HEK293 (cell line): ENCODE data around the gene SEMA4D.

Experiments used
- FEZF1 ChIP-seq: fragments of 450-650 bp; formaldehyde crosslinking; IDR thresholded peaks from 2 replicates; pipeline ENCODE4 v1.5.1; 2016; ENCODE audit warnings: missing biosample characterization, missing genetic modification characterization
- ZNF660 ChIP-seq: fragments of 450-650 bp; IDR thresholded peaks from 2 replicates; pipeline ENCODE4 v1.5.1; 2018; ENCODE audit warnings: missing biosample characterization, mild to moderate bottlenecking, missing genetic modification characterization
- ZNF747 ChIP-seq: fragments of 450-650 bp; formaldehyde crosslinking; IDR thresholded peaks from 2 replicates; pipeline ENCODE4 v1.5.1; 2016; ENCODE audit warnings: missing biosample characterization, missing genetic modification characterization
- ZNF776 ChIP-seq: fragments of 450-650 bp; formaldehyde crosslinking; IDR thresholded peaks from 2 replicates; pipeline ENCODE4 v1.5.0; 2017; ENCODE audit warnings: missing biosample characterization, missing genetic modification characterization, borderline replicate concordance
- TF ChIP-seq, protein P1 (sequence below): fragments of 450-650 bp; formaldehyde crosslinking; IDR thresholded peaks from 2 replicates; pipeline ENCODE4 v1.5.1; 2016; ENCODE audit warnings: missing biosample characterization, missing genetic modification characterization, low read depth
- TF ChIP-seq, protein P2 (sequence below): fragments of 450-650 bp; formaldehyde crosslinking; IDR thresholded peaks from 2 replicates; pipeline ENCODE4 v1.5.1; 2016; ENCODE audit warnings: missing biosample characterization, missing genetic modification characterization

DNA sequence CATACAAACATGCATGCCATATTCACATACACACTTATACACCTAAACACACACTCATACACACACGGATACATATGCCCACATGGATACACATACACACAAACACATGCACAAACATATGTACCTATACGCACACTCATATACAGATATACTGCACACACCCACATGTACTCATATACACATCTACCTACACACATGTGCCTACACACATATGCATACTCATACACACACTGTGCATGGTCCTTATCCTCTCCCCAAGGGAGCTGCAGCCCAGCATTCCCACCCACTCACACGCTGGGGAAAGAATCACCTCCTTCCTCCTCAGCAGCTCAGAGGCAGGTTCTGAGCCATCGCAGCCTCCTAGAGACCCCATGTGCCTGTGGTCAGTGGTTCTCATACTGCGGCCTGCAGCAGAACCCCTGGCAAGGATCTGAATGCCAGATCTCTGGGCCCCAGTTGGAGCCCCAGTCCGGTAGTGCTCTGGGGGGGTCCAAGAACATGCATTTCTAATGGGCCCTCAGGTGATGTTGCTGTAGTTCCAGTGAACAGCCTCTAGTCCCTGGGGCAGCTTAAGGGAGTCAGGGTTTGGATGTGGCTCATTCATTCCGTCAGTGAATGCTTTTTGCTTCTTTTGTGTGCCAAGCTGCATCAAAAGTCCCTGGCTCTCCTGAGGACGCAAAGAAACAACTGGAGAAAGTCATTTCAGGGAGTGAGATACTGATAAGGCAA, 39.0 kb downstream of the SEMA4D start:
- TF ChIP-seq ZNF747 (tag by site-specific recombination) (no peak), ZNF776 (tag by site-specific recombination) (no peak), FEZF1 (tag by site-specific recombination) (no peak), ZNF660 (tag by site-specific recombination) (no peak)
- TF ChIP-seq, protein P1, sequence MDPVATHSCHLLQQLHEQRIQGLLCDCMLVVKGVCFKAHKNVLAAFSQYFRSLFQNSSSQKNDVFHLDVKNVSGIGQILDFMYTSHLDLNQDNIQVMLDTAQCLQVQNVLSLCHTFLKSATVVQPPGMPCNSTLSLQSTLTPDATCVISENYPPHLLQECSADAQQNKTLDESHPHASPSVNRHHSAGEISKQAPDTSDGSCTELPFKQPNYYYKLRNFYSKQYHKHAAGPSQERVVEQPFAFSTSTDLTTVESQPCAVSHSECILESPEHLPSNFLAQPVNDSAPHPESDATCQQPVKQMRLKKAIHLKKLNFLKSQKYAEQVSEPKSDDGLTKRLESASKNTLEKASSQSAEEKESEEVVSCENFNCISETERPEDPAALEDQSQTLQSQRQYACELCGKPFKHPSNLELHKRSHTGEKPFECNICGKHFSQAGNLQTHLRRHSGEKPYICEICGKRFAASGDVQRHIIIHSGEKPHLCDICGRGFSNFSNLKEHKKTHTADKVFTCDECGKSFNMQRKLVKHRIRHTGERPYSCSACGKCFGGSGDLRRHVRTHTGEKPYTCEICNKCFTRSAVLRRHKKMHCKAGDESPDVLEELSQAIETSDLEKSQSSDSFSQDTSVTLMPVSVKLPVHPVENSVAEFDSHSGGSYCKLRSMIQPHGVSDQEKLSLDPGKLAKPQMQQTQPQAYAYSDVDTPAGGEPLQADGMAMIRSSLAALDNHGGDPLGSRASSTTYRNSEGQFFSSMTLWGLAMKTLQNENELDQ: no peak
- TF ChIP-seq, protein P2, sequence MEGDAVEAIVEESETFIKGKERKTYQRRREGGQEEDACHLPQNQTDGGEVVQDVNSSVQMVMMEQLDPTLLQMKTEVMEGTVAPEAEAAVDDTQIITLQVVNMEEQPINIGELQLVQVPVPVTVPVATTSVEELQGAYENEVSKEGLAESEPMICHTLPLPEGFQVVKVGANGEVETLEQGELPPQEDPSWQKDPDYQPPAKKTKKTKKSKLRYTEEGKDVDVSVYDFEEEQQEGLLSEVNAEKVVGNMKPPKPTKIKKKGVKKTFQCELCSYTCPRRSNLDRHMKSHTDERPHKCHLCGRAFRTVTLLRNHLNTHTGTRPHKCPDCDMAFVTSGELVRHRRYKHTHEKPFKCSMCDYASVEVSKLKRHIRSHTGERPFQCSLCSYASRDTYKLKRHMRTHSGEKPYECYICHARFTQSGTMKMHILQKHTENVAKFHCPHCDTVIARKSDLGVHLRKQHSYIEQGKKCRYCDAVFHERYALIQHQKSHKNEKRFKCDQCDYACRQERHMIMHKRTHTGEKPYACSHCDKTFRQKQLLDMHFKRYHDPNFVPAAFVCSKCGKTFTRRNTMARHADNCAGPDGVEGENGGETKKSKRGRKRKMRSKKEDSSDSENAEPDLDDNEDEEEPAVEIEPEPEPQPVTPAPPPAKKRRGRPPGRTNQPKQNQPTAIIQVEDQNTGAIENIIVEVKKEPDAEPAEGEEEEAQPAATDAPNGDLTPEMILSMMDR: no peak
